HepG2 (cell line): ENCODE results near the gene IVD. TPM values are rescaled to one million over a fixed set of nuclear protein-coding genes. Genes with fewer than 3 reads are reported as not detected.
A peak's percentile ranks its signal among the peaks of the same experiment; 100 is the strongest.

Experiments used
- ATF4 ChIP-seq, 2 experiments: fragments of 450-650 bp in 1 of 2; sonication (generic) in 1 of 2; formaldehyde crosslinking; IDR thresholded peaks; 2 replicates each; pipeline versions ENCODE4 v1.5.0 to v1.8.0; 2020 to 2022; ENCODE audit warnings: mild to moderate bottlenecking in 1 of 2, missing genetic modification reagents in 1 of 2
- CEBPB ChIP-seq: IDR thresholded peaks from 2 replicates; pipeline ENCODE4 v1.6.1; 2011; ENCODE audit warnings: low read depth, low read length, improper control_type of control experiment, borderline replicate concordance
- CERS6 ChIP-seq: sonication (generic); formaldehyde crosslinking; IDR thresholded peaks from 2 replicates; pipeline ENCODE4 v1.5.0; 2020; ENCODE audit warnings: missing genetic modification reagents
- EP300 ChIP-seq, 3 experiments: sonication (generic) in 1 of 3; formaldehyde crosslinking in 1 of 3; IDR thresholded peaks; 2 replicates each; pipeline versions ENCODE4 v1.5.1 to v1.6.1; 2011 to 2020; ENCODE audit warnings: low read depth in 2 of 3, low read length in 2 of 3, borderline replicate concordance in 1 of 3, improper control_type of control experiment in 1 of 3, mild to moderate bottlenecking in 1 of 3, missing genetic modification reagents in 1 of 3, moderate library complexity in 1 of 3
- FOXK1 ChIP-seq: sonication (generic); formaldehyde crosslinking; IDR thresholded peaks from 2 replicates; pipeline ENCODE4 v1.4.0; 2020; ENCODE audit warnings: low read depth, missing genetic modification reagents, borderline replicate concordance
- FOXO4 ChIP-seq: sonication (generic); formaldehyde crosslinking; conservative IDR thresholded peaks from 2 replicates; pipeline ENCODE4 v1.8.1; 2023; ENCODE audit warnings: missing genetic modification reagents
- GPN1 ChIP-seq: sonication (generic); formaldehyde crosslinking; IDR thresholded peaks from 2 replicates; pipeline ENCODE4 v1.5.1; 2020; ENCODE audit warnings: missing genetic modification reagents, borderline replicate concordance
- HNRNPLL ChIP-seq: fragments of 200-400 bp; formaldehyde crosslinking; IDR thresholded peaks from 2 replicates; pipeline ENCODE4 v1.6.1; 2017; ENCODE audit warnings: mild to moderate bottlenecking, low read depth, low read length; ENCODE audit not compliant: poor library complexity, severe bottlenecking
- IKZF4 ChIP-seq: sonication (generic); formaldehyde crosslinking; IDR thresholded peaks from 2 replicates; pipeline ENCODE4 v1.5.1; 2020; ENCODE audit warnings: borderline replicate concordance, mild to moderate bottlenecking, low read depth, missing genetic modification reagents; ENCODE audit errors: not compliant biosample characterization
- IKZF5 ChIP-seq: IDR thresholded peaks from 2 replicates; pipeline ENCODE4 v1.6.1; 2018; ENCODE audit warnings: missing genetic modification reagents, mild to moderate bottlenecking, missing compliant biosample characterization
- KMT2A ChIP-seq: sonication (generic); formaldehyde crosslinking; IDR thresholded peaks from 2 replicates; pipeline ENCODE4 v1.4.0; 2020; ENCODE audit warnings: missing genetic modification reagents
- PHF5A ChIP-seq: IDR thresholded peaks from one replicate; pipeline ENCODE4 v1.6.1; 2018; ENCODE audit warnings: low read depth, missing genetic modification reagents; ENCODE audit not compliant: unreplicated experiment
- SIX4 ChIP-seq: sonication (generic); formaldehyde crosslinking; IDR thresholded peaks from 2 replicates; pipeline ENCODE4 v1.4.0; 2020; ENCODE audit warnings: missing genetic modification reagents
- SP5 ChIP-seq: IDR thresholded peaks from 2 replicates; pipeline ENCODE4 v1.6.1; 2016; ENCODE audit warnings: low read depth, borderline replicate concordance
- ZBTB14 ChIP-seq: sonication (generic); formaldehyde crosslinking; IDR thresholded peaks from 2 replicates; pipeline ENCODE4 v1.4.0; 2020; ENCODE audit warnings: missing genetic modification reagents
- ZNF282 ChIP-seq: fragments of 450-650 bp; IDR thresholded peaks from 2 replicates; pipeline ENCODE4 v1.6.1; 2018; ENCODE audit not compliant: partially characterized antibody
- ZNF563 ChIP-seq: sonication (generic); formaldehyde crosslinking; IDR thresholded peaks from 2 replicates; pipeline ENCODE4 v1.8.0; 2022; ENCODE audit warnings: mild to moderate bottlenecking, moderate library complexity, missing genetic modification reagents
- ZSCAN5A ChIP-seq: sonication (generic); formaldehyde crosslinking; IDR thresholded peaks from 2 replicates; pipeline ENCODE4 v1.8.0; 2022; ENCODE audit warnings: mild to moderate bottlenecking, missing genetic modification reagents, borderline replicate concordance
- polyA plus RNA-seq, 8 experiments: library from polyadenylated mRNA; depleted of rRNA in 3 of 8; stranded (reverse) in 7 of 8; unstranded in 1 of 8; fragments of >200 nt; fragmentation: Illumina TruSeq in 4 of 8; extraction: Trizol in 4 of 8; gene quantifications; 2 replicates each; pipeline versions ENCODE4 v1.2.1 to v1.2.3, GENCODE V29; 2011 to 2016; ENCODE audit warnings: low read depth in 4 of 8, missing spikeins in 1 of 8, mixed read lengths in 1 of 8; ENCODE audit not compliant: insufficient read depth in 1 of 8
- total RNA-seq, 5 experiments: library from RNA; depleted of rRNA; stranded (reverse); fragments of >200 nt; fragmentation: Illumina TruSeq; extraction: Trizol; gene quantifications; 2 replicates each; pipeline ENCODE4 v1.2.3, GENCODE V29; 2016; ENCODE audit warnings: low read depth in 1 of 5

Gene IVD
- total and polyA plus RNA-seq, 2 of the 13 experiments (the other 11 are each of a cell fraction or from before 2014, with no cell fraction given) = 48.0 to 53.9 TPM

- peak; percentile 14; the same call in 1 of the 2 replicates for TF ChIP-seq SIX4 (CRISPR knock-in tag)
- TF ChIP-seq SP5 (CRISPR knock-in tag) = 0 out of 2 replicates have a peak, but pooled peaks have one; percentile 27
- peak; percentile 86 for TF ChIP-seq HNRNPLL
- TF ChIP-seq GPN1 = no peak
- peak; percentile 45 for TF ChIP-seq PHF5A (CRISPR knock-in tag)
- peak in 1 of 2 experiments; percentile 52; a peak in 2 of 4 replicates for TF ChIP-seq ATF4 (CRISPR knock-in tag; IDR thresholded peaks at IDR 0.05)
- peak; percentile 98 for TF ChIP-seq CERS6 (CRISPR knock-in tag)
- TF ChIP-seq ZSCAN5A (CRISPR knock-in tag) = peak; percentile 84; the same call in 1 of the 2 replicates
- no peak for TF ChIP-seq CEBPB
- peak; percentile 32; the same call in 1 of the 2 replicates for TF ChIP-seq FOXK1 (CRISPR knock-in tag)
- TF ChIP-seq FOXO4 (CRISPR knock-in tag) = no peak
- peak; percentile 74 for TF ChIP-seq IKZF5 (CRISPR knock-in tag)
- TF ChIP-seq ZBTB14 (CRISPR knock-in tag) = peak; percentile 70
- peak; percentile 97 for TF ChIP-seq IKZF4 (CRISPR knock-in tag)
- TF ChIP-seq EP300 (IDR thresholded peaks at IDR 0.05; ENCODE audit: low read depth in 2 of 2, low read length in 2 of 2) = no peak
- TF ChIP-seq EP300 (CRISPR knock-in tag; IDR thresholded peaks at IDR 0.05; ENCODE audit: borderline replicate concordance) = peak; percentile 71
- TF ChIP-seq ZNF282 = no peak
- peak; percentile 83 for TF ChIP-seq KMT2A (CRISPR knock-in tag)
- TF ChIP-seq ZNF563 (CRISPR knock-in tag) = peak; percentile 92
Observed at GRCh38 chr15:40367686-40368611, 37.6 kb upstream of the IVD start (continued).
